HG03354 (cell line): ENCODE measurements around the gene MYOG.

Experiments used
- ATAC-seq: cut with Tn5 transposase; IDR thresholded peaks from one replicate; pipeline ENCODE4 v1.9.1; 2021; ENCODE audit warnings: mild to moderate bottlenecking; ENCODE audit not compliant: unreplicated experiment, poor library complexity, severe bottlenecking

The MYOG gene

GRCh38 chr1:203120325-203121153 lies 34.7 kb upstream of the MYOG start:
- ATAC-seq: no peak

- no peak for ATAC-seq
Measured at GRCh38 chr1:203117611-203118575, 32.1 kb upstream of the MYOG start.

GRCh38 chr1:203116091-203116820 lies 30.4 kb upstream of the MYOG start:
- ATAC-seq: no peak

GRCh38 chr1:203114202-203114601 lies 28.4 kb upstream of the MYOG start:
- ATAC-seq: no peak

GRCh38 chr1:203113308-203113707 lies 27.5 kb upstream of the MYOG start:
- ATAC-seq: no peak

- ATAC-seq: no peak
Measured at GRCh38 chr1:203112475-203112874, 26.7 kb upstream of the MYOG start.

GRCh38 chr1:203104789-203105390 lies 19.1 kb upstream of the MYOG start:
- ATAC-seq: no peak

- ATAC-seq: no peak
Measured at GRCh38 chr1:203103829-203104495, 18.1 kb upstream of the MYOG start.

- ATAC-seq: no peak
Measured at GRCh38 chr1:203103216-203103615, 17.4 kb upstream of the MYOG start.

GRCh38 chr1:203101813-203102634 lies 16.2 kb upstream of the MYOG start:
- no peak for ATAC-seq

- ATAC-seq: no peak
Measured at GRCh38 chr1:203100516-203100869, 14.7 kb upstream of the MYOG start.

GRCh38 chr1:203099805-203100515 lies 14.1 kb upstream of the MYOG start:
- ATAC-seq: no peak

GRCh38 chr1:203098914-203099520 lies 13.2 kb upstream of the MYOG start:
- ATAC-seq: no peak

- ATAC-seq: no peak
Measured at GRCh38 chr1:203098445-203098844, 12.6 kb upstream of the MYOG start.

GRCh38 chr1:203097001-203097400 lies 11.2 kb upstream of the MYOG start:
- no peak for ATAC-seq

- ATAC-seq: no peak
Measured at GRCh38 chr1:203096566-203096965, 10.8 kb upstream of the MYOG start.

- no peak for ATAC-seq
Measured at GRCh38 chr1:203095061-203095690, 9.4 kb upstream of the MYOG start.
